ENCODE data around the gene MSRB3. TPM values are rescaled to one million over a fixed set of nuclear protein-coding genes. Genes with fewer than 3 reads are reported as not detected.

The MSRB3 gene
- total and polyA plus RNA-seq, 2 experiments from 2014 or later: 0.95 to 1.7 TPM

GRCh38 chr12:65411171-65411570 lies 132.7 kb downstream of the MSRB3 start:
- Mint-ChIP-seq H3K27me3 (ENCODE audit: insufficient read depth, low read depth, poor library complexity) (no peaks in the 10 kb centered on the region), H3K4me1 (no peaks in the 10 kb centered on the region)

More at GRCh38 chr12:65411171-65411570, 132.7 kb downstream of the MSRB3 start:
- Mint-ChIP-seq H3K27ac (no peak overlapping the region), H3K9me3 (no peaks in the 10 kb centered on the region; the same call in 2 of the 3 replicates), H3K4me3 (no peak overlapping the region), H3K36me3 (ENCODE audit: low read depth) (no peaks in the 10 kb centered on the region)
- TF ChIP-seq, protein P1, sequence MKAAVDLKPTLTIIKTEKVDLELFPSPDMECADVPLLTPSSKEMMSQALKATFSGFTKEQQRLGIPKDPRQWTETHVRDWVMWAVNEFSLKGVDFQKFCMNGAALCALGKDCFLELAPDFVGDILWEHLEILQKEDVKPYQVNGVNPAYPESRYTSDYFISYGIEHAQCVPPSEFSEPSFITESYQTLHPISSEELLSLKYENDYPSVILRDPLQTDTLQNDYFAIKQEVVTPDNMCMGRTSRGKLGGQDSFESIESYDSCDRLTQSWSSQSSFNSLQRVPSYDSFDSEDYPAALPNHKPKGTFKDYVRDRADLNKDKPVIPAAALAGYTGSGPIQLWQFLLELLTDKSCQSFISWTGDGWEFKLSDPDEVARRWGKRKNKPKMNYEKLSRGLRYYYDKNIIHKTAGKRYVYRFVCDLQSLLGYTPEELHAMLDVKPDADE (IDR thresholded peaks at IDR 0.05): no peak
- TF ChIP-seq ZNF114 (CRISPR knock-in tag; IDR thresholded peaks at IDR 0.05) (no peak), EZH2phosphoT487 (IDR thresholded peaks at IDR 0.05; ENCODE audit: unreplicated experiment) (no peak), CREB1 (CRISPR knock-in tag; IDR thresholded peaks at IDR 0.05; ENCODE audit: low read depth) (no peak), STAT1 (IDR thresholded peaks at IDR 0.05; ENCODE audit: unreplicated experiment) (no peak)
- TF ChIP-seq, protein P2, sequence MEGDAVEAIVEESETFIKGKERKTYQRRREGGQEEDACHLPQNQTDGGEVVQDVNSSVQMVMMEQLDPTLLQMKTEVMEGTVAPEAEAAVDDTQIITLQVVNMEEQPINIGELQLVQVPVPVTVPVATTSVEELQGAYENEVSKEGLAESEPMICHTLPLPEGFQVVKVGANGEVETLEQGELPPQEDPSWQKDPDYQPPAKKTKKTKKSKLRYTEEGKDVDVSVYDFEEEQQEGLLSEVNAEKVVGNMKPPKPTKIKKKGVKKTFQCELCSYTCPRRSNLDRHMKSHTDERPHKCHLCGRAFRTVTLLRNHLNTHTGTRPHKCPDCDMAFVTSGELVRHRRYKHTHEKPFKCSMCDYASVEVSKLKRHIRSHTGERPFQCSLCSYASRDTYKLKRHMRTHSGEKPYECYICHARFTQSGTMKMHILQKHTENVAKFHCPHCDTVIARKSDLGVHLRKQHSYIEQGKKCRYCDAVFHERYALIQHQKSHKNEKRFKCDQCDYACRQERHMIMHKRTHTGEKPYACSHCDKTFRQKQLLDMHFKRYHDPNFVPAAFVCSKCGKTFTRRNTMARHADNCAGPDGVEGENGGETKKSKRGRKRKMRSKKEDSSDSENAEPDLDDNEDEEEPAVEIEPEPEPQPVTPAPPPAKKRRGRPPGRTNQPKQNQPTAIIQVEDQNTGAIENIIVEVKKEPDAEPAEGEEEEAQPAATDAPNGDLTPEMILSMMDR (conservative IDR thresholded peaks at IDR 0.05; ENCODE audit: low read depth in 2 of 2): no peak
- TF ChIP-seq, protein P3, sequence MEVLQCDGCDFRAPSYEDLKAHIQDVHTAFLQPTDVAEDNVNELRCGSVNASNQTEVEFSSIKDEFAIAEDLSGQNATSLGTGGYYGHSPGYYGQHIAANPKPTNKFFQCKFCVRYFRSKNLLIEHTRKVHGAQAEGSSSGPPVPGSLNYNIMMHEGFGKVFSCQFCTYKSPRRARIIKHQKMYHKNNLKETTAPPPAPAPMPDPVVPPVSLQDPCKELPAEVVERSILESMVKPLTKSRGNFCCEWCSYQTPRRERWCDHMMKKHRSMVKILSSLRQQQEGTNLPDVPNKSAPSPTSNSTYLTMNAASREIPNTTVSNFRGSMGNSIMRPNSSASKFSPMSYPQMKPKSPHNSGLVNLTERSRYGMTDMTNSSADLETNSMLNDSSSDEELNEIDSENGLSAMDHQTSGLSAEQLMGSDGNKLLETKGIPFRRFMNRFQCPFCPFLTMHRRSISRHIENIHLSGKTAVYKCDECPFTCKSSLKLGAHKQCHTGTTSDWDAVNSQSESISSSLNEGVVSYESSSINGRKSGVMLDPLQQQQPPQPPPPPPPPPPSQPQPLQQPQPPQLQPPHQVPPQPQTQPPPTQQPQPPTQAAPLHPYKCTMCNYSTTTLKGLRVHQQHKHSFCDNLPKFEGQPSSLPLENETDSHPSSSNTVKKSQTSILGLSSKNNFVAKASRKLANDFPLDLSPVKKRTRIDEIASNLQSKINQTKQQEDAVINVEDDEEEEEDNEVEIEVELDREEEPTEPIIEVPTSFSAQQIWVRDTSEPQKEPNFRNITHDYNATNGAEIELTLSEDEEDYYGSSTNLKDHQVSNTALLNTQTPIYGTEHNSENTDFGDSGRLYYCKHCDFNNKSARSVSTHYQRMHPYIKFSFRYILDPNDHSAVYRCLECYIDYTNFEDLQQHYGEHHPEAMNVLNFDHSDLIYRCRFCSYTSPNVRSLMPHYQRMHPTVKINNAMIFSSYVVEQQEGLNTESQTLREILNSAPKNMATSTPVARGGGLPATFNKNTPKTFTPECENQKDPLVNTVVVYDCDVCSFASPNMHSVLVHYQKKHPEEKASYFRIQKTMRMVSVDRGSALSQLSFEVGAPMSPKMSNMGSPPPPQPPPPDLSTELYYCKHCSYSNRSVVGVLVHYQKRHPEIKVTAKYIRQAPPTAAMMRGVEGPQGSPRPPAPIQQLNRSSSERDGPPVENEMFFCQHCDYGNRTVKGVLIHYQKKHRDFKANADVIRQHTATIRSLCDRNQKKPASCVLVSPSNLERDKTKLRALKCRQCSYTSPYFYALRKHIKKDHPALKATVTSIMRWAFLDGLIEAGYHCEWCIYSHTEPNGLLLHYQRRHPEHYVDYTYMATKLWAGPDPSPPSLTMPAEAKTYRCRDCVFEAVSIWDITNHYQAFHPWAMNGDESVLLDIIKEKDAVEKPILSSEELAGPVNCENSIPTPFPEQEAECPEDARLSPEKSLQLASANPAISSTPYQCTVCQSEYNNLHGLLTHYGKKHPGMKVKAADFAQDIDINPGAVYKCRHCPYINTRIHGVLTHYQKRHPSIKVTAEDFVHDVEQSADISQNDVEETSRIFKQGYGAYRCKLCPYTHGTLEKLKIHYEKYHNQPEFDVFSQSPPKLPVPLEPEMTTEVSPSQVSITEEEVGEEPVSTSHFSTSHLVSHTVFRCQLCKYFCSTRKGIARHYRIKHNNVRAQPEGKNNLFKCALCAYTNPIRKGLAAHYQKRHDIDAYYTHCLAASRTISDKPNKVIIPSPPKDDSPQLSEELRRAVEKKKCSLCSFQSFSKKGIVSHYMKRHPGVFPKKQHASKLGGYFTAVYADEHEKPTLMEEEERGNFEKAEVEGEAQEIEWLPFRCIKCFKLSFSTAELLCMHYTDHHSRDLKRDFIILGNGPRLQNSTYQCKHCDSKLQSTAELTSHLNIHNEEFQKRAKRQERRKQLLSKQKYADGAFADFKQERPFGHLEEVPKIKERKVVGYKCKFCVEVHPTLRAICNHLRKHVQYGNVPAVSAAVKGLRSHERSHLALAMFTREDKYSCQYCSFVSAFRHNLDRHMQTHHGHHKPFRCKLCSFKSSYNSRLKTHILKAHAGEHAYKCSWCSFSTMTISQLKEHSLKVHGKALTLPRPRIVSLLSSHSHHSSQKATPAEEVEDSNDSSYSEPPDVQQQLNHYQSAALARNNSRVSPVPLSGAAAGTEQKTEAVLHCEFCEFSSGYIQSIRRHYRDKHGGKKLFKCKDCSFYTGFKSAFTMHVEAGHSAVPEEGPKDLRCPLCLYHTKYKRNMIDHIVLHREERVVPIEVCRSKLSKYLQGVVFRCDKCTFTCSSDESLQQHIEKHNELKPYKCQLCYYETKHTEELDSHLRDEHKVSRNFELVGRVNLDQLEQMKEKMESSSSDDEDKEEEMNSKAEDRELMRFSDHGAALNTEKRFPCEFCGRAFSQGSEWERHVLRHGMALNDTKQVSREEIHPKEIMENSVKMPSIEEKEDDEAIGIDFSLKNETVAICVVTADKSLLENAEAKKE (CRISPR knock-in tag; IDR thresholded peaks at IDR 0.05): no peak
- H4K20me1 ChIP-seq (replicated peaks; ENCODE audit: insufficient read depth): no peaks in the 10 kb centered on the region
- H3K27ac ChIP-seq (ENCODE audit: low read depth): no peak overlapping the region
- H3K79me2 ChIP-seq (replicated peaks; ENCODE audit: insufficient read depth): no peaks in the 10 kb centered on the region
- no peaks in the 10 kb centered on the region for H3K27me3 ChIP-seq (ENCODE audit: insufficient read depth)
- no peak for DNase-seq (ENCODE audit: low spot score)
- H2AFZ ChIP-seq: no peak overlapping the region
- H3K9me2 ChIP-seq (ENCODE audit: insufficient read depth): no peaks in the 10 kb centered on the region; the same call in 1 of the 2 replicates
- no peak overlapping the region for H3K4me3 ChIP-seq
- H3K4me2 ChIP-seq: no peak overlapping the region
- no peak for ATAC-seq
- H3F3A ChIP-seq (replicated peaks; ENCODE audit: low read depth): no peaks in the 10 kb centered on the region
- H3K4me1 ChIP-seq (ENCODE audit: insufficient read depth): no peaks in the 10 kb centered on the region
- H3K36me3 ChIP-seq (ENCODE audit: insufficient read depth): no peaks in the 10 kb centered on the region
